Stomach smooth muscle (tissue), 2 donors: ENCODE results near the gene PNPLA6.
A peak's percentile ranks its signal among the peaks of the same experiment; 100 is the strongest.

Experiments used
- H3K27ac ChIP-seq: one replicate; pipeline ENCODE4 v1.7.0; 2013; ENCODE audit warnings: mild to moderate bottlenecking, low read length, inconsistent platforms
- H3K27me3 ChIP-seq, 2 donors: one replicate each; pipeline ENCODE4 v1.7.0; 2013; ENCODE audit warnings: low read length in 2 of 2; ENCODE audit not compliant: insufficient read depth in 2 of 2, control insufficient read depth in 1 of 2
- H3K36me3 ChIP-seq, 2 donors: one replicate each; pipeline ENCODE4 v1.7.0; 2013; ENCODE audit warnings: low read length in 2 of 2; ENCODE audit not compliant: control insufficient read depth in 2 of 2, insufficient read depth in 2 of 2
- H3K4me1 ChIP-seq: one replicate; pipeline ENCODE4 v1.7.0; 2013; ENCODE audit warnings: low read length; ENCODE audit not compliant: control insufficient read depth, insufficient read depth
- H3K4me3 ChIP-seq, 2 donors: one replicate each; pipeline ENCODE4 v1.7.0; 2013; ENCODE audit warnings: low read length in 2 of 2
- H3K9ac ChIP-seq, 2 donors: one replicate each; pipeline ENCODE4 v1.7.0; 2013; ENCODE audit warnings: low read length in 2 of 2, mild to moderate bottlenecking in 1 of 2
- H3K9me3 ChIP-seq, 2 donors: one replicate each; pipeline ENCODE4 v1.7.0; 2013; ENCODE audit warnings: low read length in 2 of 2; ENCODE audit not compliant: control insufficient read depth in 2 of 2
- donor health status: healthy.
- donor health status: Pancreatic carcinoma.

Gene PNPLA6

DNA sequence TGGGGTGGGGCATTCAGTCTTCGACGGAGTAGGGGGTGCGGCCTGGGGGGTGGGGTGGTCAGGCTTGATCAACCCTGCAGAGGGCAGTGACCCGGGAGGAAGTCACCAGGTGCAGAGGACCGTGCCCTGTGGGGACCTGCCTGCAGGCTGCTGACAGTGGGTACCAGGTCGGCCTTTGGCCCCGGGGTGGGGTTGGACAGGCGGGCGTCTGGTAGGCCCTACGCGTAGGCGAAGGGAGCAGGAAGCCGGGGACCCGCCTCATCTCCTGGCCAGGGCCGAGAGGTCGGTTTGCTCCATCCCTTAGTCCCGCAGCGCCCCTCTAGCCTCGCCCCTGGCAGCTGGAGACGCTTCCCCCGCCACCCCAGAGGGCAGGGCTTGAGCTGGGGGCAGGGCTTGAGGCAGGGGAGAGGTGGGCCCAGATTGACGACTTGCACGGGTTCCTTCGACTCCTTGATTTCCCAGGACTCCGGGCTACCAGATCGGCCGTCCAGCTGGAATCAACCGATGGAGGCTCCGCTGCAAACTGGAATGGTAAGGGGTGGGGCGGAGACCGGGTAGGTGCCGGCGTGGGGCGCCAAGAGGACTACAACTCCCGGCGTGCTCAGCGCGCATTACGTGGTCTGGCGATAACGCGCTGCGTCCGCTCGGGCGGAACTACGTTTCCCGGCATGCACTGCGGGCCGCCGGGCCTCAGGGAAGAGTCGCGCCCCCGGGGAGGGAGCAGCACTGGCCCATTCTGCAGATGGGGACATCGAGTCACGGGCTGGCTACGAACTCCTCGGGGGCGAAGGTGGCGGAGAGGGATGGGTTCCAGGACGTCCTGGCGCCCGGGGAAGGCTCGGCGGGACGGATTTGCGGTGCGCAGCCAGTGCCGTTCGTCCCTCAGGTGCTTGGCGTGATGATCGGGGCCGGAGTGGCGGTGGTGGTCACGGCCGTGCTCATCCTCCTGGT is at the start of gene PNPLA6:
Gene PNPLA6, plus strand, starts transcription at position 671 of the 951 bp plus-strand sequence. Its CDS starts 72 bp downstream, at position 743.
- Histone ChIP-seq H3K27me3 (no peaks in the 10 kb centered on the region), H3K4me3 (peak within 1 kb of the TSS; percentile 93 to 99), H3K9ac (peak within 1 kb of the TSS; percentile 85 to 92), H3K4me1 (peaks cover 21% of the 10 kb centered on the region), H3K9me3 (no peaks in the 10 kb centered on the region), H3K27ac (peak within 1 kb of the TSS; percentile 90), H3K36me3 (peaks cover 11 to 18% of the 10 kb centered on the region in 2 donors)

DNA sequence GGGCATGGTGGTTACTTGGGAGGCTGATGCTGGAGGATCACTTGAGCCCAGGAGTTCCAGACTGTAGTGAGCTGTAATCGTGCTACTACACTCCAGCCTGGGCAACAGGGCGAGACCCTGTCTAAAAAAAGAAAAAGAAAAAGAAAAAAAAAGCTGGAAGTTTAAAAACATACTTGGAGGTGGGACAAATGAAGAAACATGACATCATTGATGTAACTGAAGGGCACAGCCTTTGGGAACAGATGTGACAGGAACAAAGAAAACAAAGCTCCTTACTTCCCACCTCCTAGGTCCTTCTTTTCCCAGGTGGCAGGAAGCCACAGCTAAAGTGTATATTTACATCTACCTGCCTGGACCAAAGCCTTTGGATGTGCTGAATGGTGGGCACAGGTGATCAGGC is 48.6 kb upstream of the PNPLA6 start:
- Histone ChIP-seq H3K27ac (no peak overlapping the region), H3K36me3 (no peaks in the 10 kb centered on the region), H3K27me3 (no peaks in the 10 kb centered on the region), H3K4me3 (no peak overlapping the region), H3K9me3 (no peaks in the 10 kb centered on the region), H3K4me1 (peaks cover 13% of the 10 kb centered on the region), H3K9ac (no peak overlapping the region)

DNA sequence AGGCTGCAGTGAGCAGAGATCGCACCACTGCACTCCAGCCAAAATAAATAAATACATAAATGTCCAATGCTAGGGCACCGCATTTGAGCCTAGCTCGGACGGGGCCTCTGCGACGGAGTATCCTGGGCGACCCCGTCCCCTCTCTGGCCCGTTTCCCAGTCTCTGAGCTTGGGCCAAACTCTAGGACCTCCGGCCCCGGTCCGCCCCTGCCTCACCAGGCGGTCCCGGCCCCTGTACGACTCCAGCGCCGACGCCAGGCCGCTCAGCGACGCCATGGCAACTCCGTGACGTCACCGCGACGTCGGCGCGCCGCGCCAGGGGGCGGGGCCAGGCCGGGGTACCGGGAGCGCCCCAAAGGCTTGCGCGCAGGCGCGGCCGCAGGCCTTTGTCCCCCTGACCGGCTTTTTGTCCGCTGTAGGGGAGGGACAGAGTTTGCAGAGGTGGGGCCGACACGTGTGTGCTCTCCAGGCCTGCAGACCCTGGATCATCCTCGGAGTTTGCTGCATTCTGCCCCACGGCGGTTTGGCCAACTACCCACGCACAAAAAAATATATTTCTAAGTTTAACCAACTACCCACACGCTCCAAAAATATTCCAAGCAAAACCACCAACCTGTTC is 46.7 kb upstream of the PNPLA6 start, which contains the start of gene PEX11G:
Gene PEX11G, minus strand, starts transcription at position 300 of the 618 bp plus-strand sequence. Its CDS starts 25 bp downstream, at position 275.
- Histone ChIP-seq H3K27ac (peak within 1 kb of the TSS; percentile 71), H3K36me3 (no peaks in the 10 kb centered on the region), H3K4me1 (peaks cover 8% of the 10 kb centered on the region), H3K27me3 (no peaks in the 10 kb centered on the region), H3K9ac (peak within 1 kb of the TSS; percentile 58 to 84), H3K9me3 (no peaks in the 10 kb centered on the region), H3K4me3 (peak within 1 kb of the TSS; percentile 86 to 93)

DNA sequence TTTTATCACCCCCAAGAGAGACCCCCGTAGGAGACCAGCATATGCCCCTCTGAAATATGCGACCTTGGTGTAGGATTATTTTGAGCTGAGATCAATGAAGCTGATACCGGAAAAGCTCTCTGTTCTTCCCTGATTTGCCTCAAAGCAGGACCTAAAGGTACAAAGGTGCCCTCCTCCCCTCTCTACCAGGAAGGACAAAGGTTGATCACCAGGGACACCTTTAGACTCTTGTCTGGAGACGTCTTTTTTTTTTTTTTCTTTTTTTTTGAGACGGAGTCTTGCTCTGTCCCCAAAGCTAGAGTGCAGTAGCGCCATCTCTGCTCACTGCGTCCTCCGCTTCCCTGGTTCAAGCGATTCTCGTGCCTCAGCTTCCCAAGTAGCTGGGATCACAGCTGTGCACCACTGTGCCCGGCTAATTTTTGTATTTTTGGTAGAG is 45.9 kb upstream of the PNPLA6 start:
- peak overlapping the region; percentile 71 for H3K27ac ChIP-seq
- H3K27me3 ChIP-seq = no peaks in the 10 kb centered on the region
- peak overlapping the region; percentile 86 to 93 for H3K4me3 ChIP-seq
- no peaks in the 10 kb centered on the region for H3K9me3 ChIP-seq
- H3K36me3 ChIP-seq = no peaks in the 10 kb centered on the region
- peaks cover 14% of the 10 kb centered on the region for H3K4me1 ChIP-seq
- peak overlapping the region; percentile 58 to 84 for H3K9ac ChIP-seq

DNA sequence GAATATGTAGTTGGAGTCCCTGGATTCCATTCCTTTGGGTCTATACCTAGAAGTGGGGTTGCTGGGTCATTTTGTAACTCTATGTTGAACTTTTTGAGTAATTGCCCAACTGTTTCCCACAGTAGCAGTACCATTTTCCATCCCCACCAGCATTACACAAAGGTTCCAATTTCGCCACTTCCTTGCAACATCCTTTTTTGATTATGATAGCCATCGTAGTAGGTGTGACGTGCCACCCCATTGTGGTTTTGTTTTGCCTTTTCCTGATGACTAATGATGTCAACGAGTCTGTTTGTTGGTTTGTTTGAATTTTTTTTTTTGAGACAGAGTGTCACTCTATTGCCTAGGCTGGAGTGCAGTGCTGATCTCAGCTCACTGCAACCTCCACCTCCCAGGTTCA is 43.4 kb upstream of the PNPLA6 start:
- Histone ChIP-seq H3K9ac (no peak overlapping the region), H3K9me3 (no peaks in the 10 kb centered on the region), H3K27ac (no peak overlapping the region), H3K4me3 (no peak overlapping the region), H3K27me3 (no peaks in the 10 kb centered on the region), H3K36me3 (no peaks in the 10 kb centered on the region), H3K4me1 (peaks cover 14% of the 10 kb centered on the region)

DNA sequence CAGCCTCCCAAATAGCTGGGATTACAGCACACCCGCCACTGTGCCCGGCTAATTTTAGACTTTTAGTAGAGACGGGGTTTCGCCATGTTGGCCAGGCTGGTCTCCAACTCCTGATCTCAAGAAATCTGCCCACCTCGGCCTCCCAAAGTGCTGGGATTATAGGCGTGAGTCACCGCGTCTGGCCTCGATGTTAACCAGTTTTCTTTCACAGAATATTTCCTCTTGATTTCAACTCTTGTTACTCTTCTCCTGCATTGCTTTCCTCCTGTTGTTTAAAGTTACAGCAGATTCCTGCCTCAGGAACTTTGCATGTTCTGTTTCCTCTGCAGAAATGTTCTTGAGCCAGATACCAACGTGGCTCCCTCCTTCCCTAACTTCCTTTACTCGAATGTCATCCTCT is 43.0 kb upstream of the PNPLA6 start:
- Histone ChIP-seq H3K9me3 (no peaks in the 10 kb centered on the region), H3K27me3 (no peaks in the 10 kb centered on the region), H3K4me3 (no peak overlapping the region), H3K27ac (no peak overlapping the region), H3K36me3 (no peaks in the 10 kb centered on the region), H3K4me1 (peaks cover 14% of the 10 kb centered on the region), H3K9ac (no peak overlapping the region)

DNA sequence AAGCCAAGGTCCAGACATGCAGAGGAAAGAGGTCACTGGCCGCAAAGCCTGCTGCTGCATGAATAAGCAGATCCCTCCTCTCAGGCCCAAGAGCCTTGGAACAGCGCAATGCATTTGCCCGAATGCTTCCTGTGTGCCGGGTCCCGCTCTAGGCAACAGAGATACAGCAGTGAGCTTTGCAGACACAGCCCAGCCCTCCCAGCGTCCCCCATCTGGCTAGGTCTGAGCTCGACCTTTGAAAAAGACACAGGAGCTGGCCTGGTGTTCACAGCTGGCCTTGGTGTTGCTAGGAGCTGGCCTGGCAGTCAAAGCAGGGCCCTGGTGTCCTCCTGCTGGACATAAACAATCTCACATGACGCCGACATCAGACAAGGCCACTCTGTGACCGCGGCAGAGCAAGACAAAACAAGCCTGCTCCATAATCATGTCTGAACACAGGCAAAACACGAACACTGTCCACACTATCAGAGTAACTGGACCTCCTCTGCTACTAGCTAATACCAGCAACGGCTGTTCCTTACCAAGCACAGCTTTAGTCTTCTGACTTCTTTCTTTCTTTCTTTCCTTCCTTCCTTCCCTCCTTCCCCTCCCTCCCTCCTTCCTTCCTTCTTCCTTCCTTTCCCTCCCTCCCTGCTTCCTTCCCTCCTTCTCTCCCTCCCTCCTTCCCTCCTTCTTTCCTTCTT is 41.0 kb upstream of the PNPLA6 start:
- Histone ChIP-seq H3K9me3 (no peaks in the 10 kb centered on the region), H3K36me3 (no peaks in the 10 kb centered on the region), H3K9ac (peak overlapping the region in 1 of 2 donors; percentile 42), H3K4me3 (peak overlapping the region in 1 of 2 donors; percentile 22), H3K4me1 (peaks cover 6% of the 10 kb centered on the region), H3K27me3 (no peaks in the 10 kb centered on the region), H3K27ac (peak overlapping the region; percentile 41)

DNA sequence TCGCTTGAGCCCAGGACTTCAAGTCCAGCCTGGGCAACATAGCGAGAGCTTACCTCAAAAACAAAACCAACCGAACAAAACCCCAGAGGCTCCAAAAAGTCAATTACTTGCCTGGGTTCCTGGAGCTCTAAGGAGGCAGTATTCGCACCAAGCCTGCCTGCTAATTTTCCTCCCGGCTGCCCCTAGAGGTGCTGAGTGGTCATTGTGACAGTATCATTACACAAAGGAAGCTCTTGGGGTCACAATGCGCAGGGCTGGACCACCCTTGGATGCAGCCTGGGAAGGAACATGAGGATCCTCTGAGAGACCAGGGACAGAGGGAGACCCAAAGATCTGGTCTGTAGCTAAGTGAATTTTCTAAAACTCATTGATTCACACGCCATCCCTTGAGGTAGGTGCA is 38.2 kb upstream of the PNPLA6 start:
- H3K9me3 ChIP-seq = no peaks in the 10 kb centered on the region
- no peaks in the 10 kb centered on the region for H3K36me3 ChIP-seq
- H3K9ac ChIP-seq = no peak overlapping the region
- peaks cover under 1 to 7% of the 10 kb centered on the region in 2 donors for H3K27me3 ChIP-seq
- no peak overlapping the region for H3K4me3 ChIP-seq
- H3K4me1 ChIP-seq = peaks cover 17% of the 10 kb centered on the region
- no peak overlapping the region for H3K27ac ChIP-seq

DNA sequence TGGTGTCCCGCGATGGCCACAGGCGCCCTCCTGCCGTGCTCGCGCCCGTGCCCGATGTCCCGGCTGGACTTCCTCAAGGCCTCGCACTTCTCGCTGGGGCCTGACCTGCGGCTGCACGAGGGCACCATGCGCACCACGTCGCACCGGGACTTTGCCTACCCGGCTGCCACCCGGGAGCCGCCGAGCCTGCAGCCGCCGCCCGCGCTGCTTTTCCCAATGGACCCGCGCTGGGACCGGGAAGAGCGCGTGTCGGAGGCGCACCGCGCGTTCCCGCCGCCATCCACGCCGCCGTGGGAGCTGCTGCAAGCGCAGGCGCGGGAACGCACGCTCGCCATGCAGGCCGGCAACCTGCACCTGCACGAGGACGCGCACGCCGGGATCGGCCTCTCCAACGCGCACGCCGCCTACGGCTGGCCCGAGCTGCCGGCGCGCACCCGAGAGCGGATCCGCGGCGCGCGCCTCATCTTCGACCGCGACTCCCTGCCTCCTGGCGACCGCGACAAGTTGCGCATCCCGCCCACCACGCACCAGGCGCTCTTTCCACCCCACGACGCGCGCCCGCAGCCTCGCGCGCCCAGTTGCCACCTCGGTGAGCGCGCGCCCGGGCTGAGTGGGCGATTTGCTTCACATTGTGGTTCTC is 34.6 kb upstream of the PNPLA6 start:
- Histone ChIP-seq H3K27ac (no peak overlapping the region), H3K36me3 (no peaks in the 10 kb centered on the region), H3K27me3 (peaks cover 12 to 14% of the 10 kb centered on the region in 2 donors), H3K9me3 (no peaks in the 10 kb centered on the region), H3K4me1 (peaks cover 13% of the 10 kb centered on the region), H3K9ac (no peak overlapping the region), H3K4me3 (peak overlapping the region; percentile 59 to 72)

DNA sequence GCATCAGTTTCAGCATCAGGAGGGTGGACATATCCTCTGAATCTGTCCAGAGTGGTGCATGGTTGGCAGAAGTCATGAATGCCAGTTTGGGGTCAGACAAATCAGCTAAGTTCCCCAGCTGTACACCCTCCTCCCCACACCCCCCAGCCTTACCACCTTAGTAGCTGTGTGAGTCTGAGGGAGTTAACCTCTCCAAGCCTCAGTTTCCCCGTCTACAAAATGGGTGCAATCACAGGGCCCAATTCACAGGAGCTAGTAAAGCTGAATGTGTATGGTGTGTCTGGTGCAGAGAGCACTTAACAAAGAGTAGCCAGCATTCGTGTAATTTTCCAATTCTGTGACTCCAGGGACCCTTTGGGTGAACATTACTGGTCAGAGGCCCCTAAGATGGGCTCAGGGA is 33.0 kb upstream of the PNPLA6 start:
- Histone ChIP-seq H3K4me1 (peaks cover 13% of the 10 kb centered on the region), H3K9me3 (no peaks in the 10 kb centered on the region), H3K27ac (no peak overlapping the region), H3K9ac (no peak overlapping the region), H3K36me3 (no peaks in the 10 kb centered on the region), H3K27me3 (peaks cover 12 to 14% of the 10 kb centered on the region in 2 donors), H3K4me3 (no peak overlapping the region)
